IMR-90 (cell line): ENCODE measurements around the gene NFATC1. TPM values are rescaled to one million over a fixed set of nuclear protein-coding genes. Genes with fewer than 3 reads are reported as not detected.

ENCODE experiments used
- ATAC-seq: fragments of 200-7000 bp; cut with Tn5 transposase; 2 replicates; pipeline ENCODE4 v1.9.1; 2020; ENCODE audit warnings: low read depth, mild to moderate bottlenecking, moderate library complexity
- BruUV-seq: library from RNA; stranded (reverse); fragments of 400-500 nt; replicated peaks from 2 replicates; lab custom pipeline; 2021; lab: Mats Ljungman, UMichigan
- CTCF ChIA-PET: fragments of 300-600 bp; formaldehyde crosslinking; extraction: SDS; loops from one replicate; lab custom pipeline; 2021; ENCODE audit warnings: antibody characterized with exemption; lab: Yijun Ruan, JAX
- POLR2A ChIA-PET: fragments of 300-600 bp; sonication (Branson Sonifier 250); formaldehyde crosslinking; loops from one replicate; lab custom pipeline; 2022; ENCODE audit warnings: antibody characterized with exemption; ENCODE audit not compliant: unreplicated experiment; lab: Charles Lee
- DNase-seq: peaks from one replicate; pipeline ENCODE4 v3.0.0; 2013
- H2AFZ ChIP-seq: replicated peaks from 2 replicates; pipeline ENCODE3; 2013; ENCODE audit warnings: low read length, mild to moderate bottlenecking; ENCODE audit not compliant: poor library complexity
- H2AK5ac ChIP-seq: 2 replicates; pipeline ENCODE4 v1.6.1; 2013; ENCODE audit warnings: low read depth, low read length, inconsistent platforms
- H2AK9ac ChIP-seq: replicated peaks from 2 replicates; pipeline ENCODE3; 2013; ENCODE audit warnings: mild to moderate bottlenecking, low read depth, low read length, moderate library complexity; ENCODE audit not compliant: poor library complexity
- H2BK120ac ChIP-seq: 2 replicates; pipeline ENCODE4 v1.6.1; 2013; ENCODE audit warnings: low read depth, low read length, inconsistent platforms
- H2BK15ac ChIP-seq: 3 replicates; pipeline ENCODE4 v1.6.1; 2013; ENCODE audit warnings: low read depth, low read length, inconsistent platforms
- H2BK20ac ChIP-seq: 2 replicates; pipeline ENCODE4 v1.6.1; 2013; ENCODE audit warnings: low read depth, mild to moderate bottlenecking, inconsistent platforms, low read length, moderate library complexity
- H2BK5ac ChIP-seq: 2 replicates; pipeline ENCODE4 v1.6.1; 2013; ENCODE audit warnings: mild to moderate bottlenecking, low read depth, low read length, inconsistent platforms; ENCODE audit not compliant: poor library complexity, severe bottlenecking
- H3K14ac ChIP-seq: replicated peaks from 2 replicates; pipeline ENCODE4 v1.6.1; 2013; ENCODE audit warnings: low read depth, low read length, inconsistent platforms
- H3K18ac ChIP-seq: 2 replicates; pipeline ENCODE4 v1.6.1; 2013; ENCODE audit warnings: low read depth, low read length, control low read depth
- H3K23ac ChIP-seq: 2 replicates; pipeline ENCODE4 v1.6.1; 2013; ENCODE audit warnings: low read depth, low read length, inconsistent platforms
- H3K27ac ChIP-seq: 2 replicates; pipeline ENCODE4 v1.5.1; 2013; ENCODE audit warnings: mild to moderate bottlenecking, control low read depth, low read length; ENCODE audit not compliant: insufficient read depth
- H3K27me3 ChIP-seq: 2 replicates; pipeline ENCODE4 v1.6.1; 2013; ENCODE audit warnings: low read length; ENCODE audit not compliant: control insufficient read depth, insufficient read depth
- H3K36me3 ChIP-seq: 2 replicates; pipeline ENCODE4 v1.6.1; 2013; ENCODE audit warnings: low read length, mixed read lengths; ENCODE audit not compliant: control insufficient read depth, insufficient read depth
- H3K4ac ChIP-seq: 2 replicates; pipeline ENCODE4 v1.6.1; 2013; ENCODE audit warnings: low read depth, low read length, inconsistent platforms
- H3K4me1 ChIP-seq: 2 replicates; pipeline ENCODE4 v1.6.1; 2013; ENCODE audit warnings: low read length, mixed read lengths; ENCODE audit not compliant: control insufficient read depth, insufficient read depth
- H3K4me2 ChIP-seq: 2 replicates; pipeline ENCODE4 v1.6.1; 2013; ENCODE audit warnings: low read depth, mild to moderate bottlenecking, control low read depth, low read length, moderate library complexity
- H3K4me3 ChIP-seq: 2 replicates; pipeline ENCODE4 v1.5.1; 2013; ENCODE audit warnings: low read depth, mild to moderate bottlenecking, control low read depth, low read length, moderate library complexity; ENCODE audit not compliant: insufficient read depth
- H3K56ac ChIP-seq: 2 replicates; pipeline ENCODE4 v1.6.1; 2013; ENCODE audit warnings: low read length, inconsistent platforms; ENCODE audit not compliant: insufficient read depth; ENCODE audit errors: extremely low read depth
- H3K79me1 ChIP-seq, 2 experiments: 2 replicates each; pipeline ENCODE4 v1.6.1; 2013; ENCODE audit warnings: low read length in 2 of 2, inconsistent platforms in 1 of 2, low read depth in 1 of 2
- H3K9ac ChIP-seq: 2 replicates; pipeline ENCODE4 v1.6.1; 2013; ENCODE audit warnings: low read depth, low read length, control low read depth
- H3K9me1 ChIP-seq: 2 replicates; pipeline ENCODE4 v1.6.1; 2013; ENCODE audit warnings: low read length, inconsistent platforms; ENCODE audit not compliant: insufficient read depth
- H3K9me3 ChIP-seq: 2 replicates; pipeline ENCODE4 v1.6.1; 2013; ENCODE audit warnings: low read length; ENCODE audit not compliant: control insufficient read depth, insufficient read depth
- H4K20me1 ChIP-seq: 2 replicates; pipeline ENCODE4 v1.6.1; 2013; ENCODE audit warnings: low read length, inconsistent platforms; ENCODE audit not compliant: insufficient read depth
- H4K5ac ChIP-seq: 2 replicates; pipeline ENCODE4 v1.6.1; 2013; ENCODE audit warnings: mild to moderate bottlenecking, low read depth, low read length, control low read depth
- H4K8ac ChIP-seq, 2 experiments: 2 replicates each; pipeline ENCODE4 v1.6.1; 2013; ENCODE audit warnings: low read depth in 2 of 2, low read length in 2 of 2, control low read depth in 1 of 2, inconsistent platforms in 1 of 2
- H4K91ac ChIP-seq: 2 replicates; pipeline ENCODE4 v1.6.1; 2013; ENCODE audit warnings: low read depth, low read length, inconsistent platforms; ENCODE audit not compliant: insufficient read depth
- BHLHE40 ChIP-seq: fragments of 150-350 bp; IDR thresholded peaks from 2 replicates; pipeline ENCODE4 v1.6.1; 2016; ENCODE audit warnings: mild to moderate bottlenecking, low read depth, low read length
- FOS ChIP-seq: fragments of 150-350 bp; IDR thresholded peaks from 2 replicates; pipeline ENCODE4 v1.6.1; 2016; ENCODE audit warnings: low read depth, low read length
- MAFK ChIP-seq: IDR thresholded peaks from 2 replicates; pipeline ENCODE4 v1.6.1; 2012; ENCODE audit warnings: low read depth, low read length, improper control_type of control experiment
- MAZ ChIP-seq: IDR thresholded peaks from 2 replicates; pipeline ENCODE4 v1.6.1; 2012; ENCODE audit warnings: low read depth, mild to moderate bottlenecking, low read length, improper control_type of control experiment, moderate library complexity, borderline replicate concordance
- MXI1 ChIP-seq: IDR thresholded peaks from 2 replicates; pipeline ENCODE4 v1.6.1; 2012; ENCODE audit warnings: low read depth, mild to moderate bottlenecking, low read length, moderate library complexity, borderline replicate concordance
- NFE2L2 ChIP-seq: fragments of 150-350 bp; IDR thresholded peaks from 2 replicates; pipeline ENCODE4 v1.6.1; 2016; ENCODE audit warnings: low read depth, mild to moderate bottlenecking, low read length
- RFX5 ChIP-seq: IDR thresholded peaks from 2 replicates; pipeline ENCODE4 v1.8.0; 2012; ENCODE audit warnings: low read depth, mild to moderate bottlenecking, low read length, moderate library complexity
- SMC3 ChIP-seq: fragments of 150-350 bp; IDR thresholded peaks from 2 replicates; pipeline ENCODE4 v1.6.1; 2016; ENCODE audit warnings: low read depth, mild to moderate bottlenecking, antibody characterized with exemption, low read length, moderate library complexity
- WGBS, 2 experiments: methylation state at CpG; one replicate each; pipeline versions ENCODE4 v1.1.5 to v1.1.7; 2013; ENCODE audit warnings: missing lambda C conversion rate in 2 of 2; ENCODE audit not compliant: insufficient read length in 1 of 2; ENCODE audit errors: extremely low coverage in 2 of 2; 5-methylcytosine and 5-hydroxymethylcytosine counted together
- dilution Hi-C: fragments of 300-500 bp; cut with HindIII; formaldehyde crosslinking; loops from one replicate; pipeline ENCODE4 v1.14.3; 2018; ENCODE audit warnings: low sequenced_read_pairs; ENCODE audit not compliant: unreplicated experiment
- in situ Hi-C: fragments of 300-500 bp; cut with MboI; formaldehyde crosslinking; loops from 3 replicates; pipeline ENCODE4 v1.14.3; 2019; ENCODE audit warnings: low sequenced_read_pairs, inconsistent platforms, mixed read lengths
- intact Hi-C: fragments of 100-400 bp; cut with micrococcal nuclease; formaldehyde crosslinking; loops from 2 replicates; pipeline ENCODE4 v1.10.0; 2022
- polyA plus RNA-seq, 3 experiments: library from polyadenylated mRNA; depleted of rRNA; stranded (reverse); fragments of >200 nt; gene quantifications; 2 replicates each; pipeline ENCODE4 v1.2.3, GENCODE V29; 2012; ENCODE audit warnings: low replicate concordance in 1 of 3
- total RNA-seq: library from RNA; depleted of rRNA; stranded (reverse); fragments of >200 nt; gene quantifications from 2 replicates; pipeline ENCODE4 v1.2.3, GENCODE V29; 2012

Gene NFATC1
- total and polyA plus RNA-seq, 2 of the 4 experiments (the other 2 are of a cell fraction), result 0.36 to 1.8 TPM

GRCh38 chr18:79542213-79542612 is 146.5 kb downstream of the NFATC1 start:
- dilution Hi-C loops (no loop called here), in situ Hi-C loops (no loop called here), intact Hi-C loops (no loop called here)
- no peak overlapping the region for H3K9ac ChIP-seq
- no peak overlapping the region for H3K4me3 ChIP-seq
- 80 to 100% methylated on average over 1 to 2 of the region's 2 CpGs for WGBS, 2 experiments
- H4K8ac ChIP-seq, result no peak overlapping the region
- H3K18ac ChIP-seq, result no peak overlapping the region
- TF ChIP-seq MAFK (no peak), FOS (no peak), NFE2L2 (no peak), RFX5 (no peak), SMC3 (no peak), MXI1 (no peak), BHLHE40 (no peak), MAZ (no peak)
- H3K79me1 ChIP-seq, result no peaks in the 10 kb centered on the region
- H2BK5ac ChIP-seq, result no peak overlapping the region
- ATAC-seq, result no peak
- H3K36me3 ChIP-seq, result no peaks in the 10 kb centered on the region
- no peak overlapping the region for H4K5ac ChIP-seq
- no peak overlapping the region for H3K56ac ChIP-seq
- H2AK5ac ChIP-seq, result no peak overlapping the region
- H3K14ac ChIP-seq, result no peak overlapping the region
- no peak for DNase-seq
- no peak overlapping the region for H2AFZ ChIP-seq
- H3K4me1 ChIP-seq, result no peaks in the 10 kb centered on the region
- no peak overlapping the region for H2AK9ac ChIP-seq
- peaks cover 32% of the 10 kb centered on the region for H3K27me3 ChIP-seq
- no peak overlapping the region for H3K23ac ChIP-seq
- H4K91ac ChIP-seq, result no peak overlapping the region
- H4K20me1 ChIP-seq, result no peaks in the 10 kb centered on the region
- no peak overlapping the region for H3K4me2 ChIP-seq
- peaks cover 5% of the 10 kb centered on the region for H3K9me3 ChIP-seq
- H2BK15ac ChIP-seq, result no peak overlapping the region
- no peak overlapping the region for H3K27ac ChIP-seq
- ChIA-PET POLR2A (no interaction called here), CTCF (no interaction called here)
- no peaks in the 10 kb centered on the region for H3K9me1 ChIP-seq
- H3K4ac ChIP-seq, result no peak overlapping the region
- no TSS peak for BruUV-seq
- H2BK120ac ChIP-seq, result no peak overlapping the region
- H2BK20ac ChIP-seq, result no peak overlapping the region
